ENCODE results near the gene MCAM. TPM values are rescaled to one million over a fixed set of nuclear protein-coding genes. Genes with fewer than 3 reads are reported as not detected.

The MCAM gene
- total RNA-seq, 1 donor from 2014 or later = 23.3 TPM

- Histone ChIP-seq H3K9ac (no peak overlapping the region), H3K9me3 (ENCODE audit: low read depth) (no peaks in the 10 kb centered on the region), H3K4me1 (peaks cover 52% of the 10 kb centered on the region), H3K27me3 (peaks cover 50% of the 10 kb centered on the region), H3K4me2 (no peak overlapping the region), H3K4me3 (no peak overlapping the region), H2AFZ (replicated peaks) (no peak overlapping the region), H3F3A (ENCODE audit: low read depth) (peaks cover 34% of the 10 kb centered on the region), H3K79me2 (ENCODE audit: low read depth) (peaks cover 9% of the 10 kb centered on the region), H3K27ac (no peak overlapping the region), H4K20me1 (ENCODE audit: low read depth) (peaks cover 10% of the 10 kb centered on the region), H3K36me3 (no peaks in the 10 kb centered on the region)
- TF ChIP-seq EZH2 (IDR thresholded peaks at IDR 0.05) (no peak), EZH2phosphoT487 (IDR thresholded peaks at IDR 0.05) (no peak), CTCF (IDR thresholded peaks at IDR 0.05) (no peak)
- peaks cover 24% of the 10 kb centered on the region for H3K27me3 Mint-ChIP-seq (ENCODE audit: insufficient read depth, low read depth)
- no peaks in the 10 kb centered on the region for H3K9me3 Mint-ChIP-seq
- DNase-seq (ENCODE audit: low spot score) = no peak
- H3K36me3 Mint-ChIP-seq = no peaks in the 10 kb centered on the region
- H3K27ac Mint-ChIP-seq = no peak overlapping the region
- peaks cover 41% of the 10 kb centered on the region for H3K4me1 Mint-ChIP-seq
- H3K4me3 Mint-ChIP-seq = peak overlapping the region; percentile 48
Observed at GRCh38 chr11:119342023-119342300, 25.0 kb upstream of the MCAM start.

GRCh38 chr11:119341222-119342022 lies 24.5 kb upstream of the MCAM start:
- peaks cover 22% of the 10 kb centered on the region for H3K27me3 Mint-ChIP-seq (ENCODE audit: insufficient read depth, low read depth)
- H3F3A ChIP-seq (ENCODE audit: low read depth) = peaks cover 40% of the 10 kb centered on the region
- H3K27ac ChIP-seq = no peak overlapping the region
- no peaks in the 10 kb centered on the region for H3K36me3 ChIP-seq
- peaks cover 10% of the 10 kb centered on the region for H4K20me1 ChIP-seq (ENCODE audit: low read depth)
- TF ChIP-seq EZH2 (IDR thresholded peaks at IDR 0.05) (no peak), CTCF (IDR thresholded peaks at IDR 0.05) (no peak), EZH2phosphoT487 (IDR thresholded peaks at IDR 0.05) (no peak)
- H3K4me1 Mint-ChIP-seq = peaks cover 41% of the 10 kb centered on the region
- peaks cover 50% of the 10 kb centered on the region for H3K27me3 ChIP-seq
- H3K36me3 Mint-ChIP-seq = peaks cover 2% of the 10 kb centered on the region
- DNase-seq (ENCODE audit: low spot score) = no peak
- peak overlapping the region; percentile 77 for H3K4me3 ChIP-seq
- no peak overlapping the region for H3K9ac ChIP-seq
- H3K79me2 ChIP-seq (ENCODE audit: low read depth) = peaks cover 14% of the 10 kb centered on the region
- peak overlapping the region; percentile 79 for H3K4me3 Mint-ChIP-seq
- H2AFZ ChIP-seq (replicated peaks) = no peak overlapping the region
- peaks cover 48% of the 10 kb centered on the region for H3K4me1 ChIP-seq
- H3K9me3 Mint-ChIP-seq = no peaks in the 10 kb centered on the region
- no peaks in the 10 kb centered on the region for H3K9me3 ChIP-seq (ENCODE audit: low read depth)
- H3K27ac Mint-ChIP-seq = no peak overlapping the region
- H3K4me2 ChIP-seq = peak overlapping the region; percentile 99

GRCh38 chr11:119340335-119341221 lies 23.6 kb upstream of the MCAM start, which contains the start of gene C1QTNF5:
Gene C1QTNF5 (minus strand): TSS chr11:119340883. CDS start chr11:119340397, 486 bp downstream.
- Histone ChIP-seq H3K79me2 (ENCODE audit: low read depth) (peaks cover 23% of the 10 kb centered on the region), H3K4me1 (peaks cover 45% of the 10 kb centered on the region), H3K4me2 (peak within 1 kb of the TSS; percentile 99), H3K27ac (no peak within 1 kb of the TSS), H2AFZ (replicated peaks) (peak within 1 kb of the TSS; percentile 97), H3K9me3 (ENCODE audit: low read depth) (no peaks in the 10 kb centered on the region), H3K27me3 (peaks cover 50% of the 10 kb centered on the region), H3F3A (ENCODE audit: low read depth) (peaks cover 41% of the 10 kb centered on the region), H4K20me1 (ENCODE audit: low read depth) (peaks cover 12% of the 10 kb centered on the region), H3K4me3 (peak within 1 kb of the TSS; percentile 77), H3K36me3 (no peaks in the 10 kb centered on the region), H3K9ac (no peak within 1 kb of the TSS)
- no peak for TF ChIP-seq CTCF (IDR thresholded peaks at IDR 0.05)
- TF ChIP-seq EZH2 (IDR thresholded peaks at IDR 0.05) = no peak
- TF ChIP-seq EZH2phosphoT487 (IDR thresholded peaks at IDR 0.05) = peak; percentile 22
- no peaks in the 10 kb centered on the region for H3K9me3 Mint-ChIP-seq
- peaks cover 20% of the 10 kb centered on the region for H3K27me3 Mint-ChIP-seq (ENCODE audit: insufficient read depth, low read depth)
- peak; percentile 66 for DNase-seq (ENCODE audit: low spot score)
- H3K27ac Mint-ChIP-seq = no peak within 1 kb of the TSS
- peaks cover 5% of the 10 kb centered on the region for H3K36me3 Mint-ChIP-seq
- peak within 1 kb of the TSS; percentile 79 for H3K4me3 Mint-ChIP-seq
- H3K4me1 Mint-ChIP-seq = peaks cover 49% of the 10 kb centered on the region

All from neural progenitor cell (in vitro differentiated cells).